SK-N-SH (cell line): ENCODE measurements around the gene ZSCAN5C. TPM values are rescaled to one million over a fixed set of nuclear protein-coding genes. Genes with fewer than 3 reads are reported as not detected.

ENCODE experiments used
- CTCF ChIA-PET: fragments of 300-600, 350-600 bp; formaldehyde crosslinking; extraction: SDS; loops from one replicate; lab custom pipeline; 2021; lab: Yijun Ruan, JAX
- POLR2A ChIA-PET: fragments of 350-600 bp; sonication (Branson Sonifier 250); formaldehyde crosslinking; extraction: SDS; loops from one replicate; lab custom pipeline; 2020; ENCODE audit warnings: antibody characterized with exemption, inconsistent platforms; lab: Yijun Ruan, JAX
- DNase-seq: peaks from one replicate; pipeline ENCODE4 v3.0.0; 2012
- H2AFZ ChIP-seq: fragments of 200-600 bp; sonication (generic); 2 replicates; pipeline ENCODE4 v1.8.1; 2016; ENCODE audit warnings: antibody characterized with exemption, mild to moderate bottlenecking, low read depth
- H3F3A ChIP-seq: fragments of 200-600 bp; sonication (generic); replicated peaks from 2 replicates; pipeline ENCODE3; 2016; ENCODE audit warnings: antibody characterized with exemption, mild to moderate bottlenecking; ENCODE audit not compliant: insufficient read depth
- H3K27ac ChIP-seq, 2 experiments: fragments of 200-500 bp in 1 of 2; fragments of 200-600 bp in 1 of 2; sonication (Bioruptor generic) in 1 of 2; sonication (generic), shearing (Covaris generic) in 1 of 2; 2 replicates each; pipeline versions ENCODE4 v1.5.1 to v1.6.1; 2014 to 2016; ENCODE audit warnings: low read depth in 2 of 2, inconsistent platforms in 1 of 2, low read length in 1 of 2, mild to moderate bottlenecking in 1 of 2, mixed read lengths in 1 of 2
- H3K27me3 ChIP-seq: fragments of 200-600 bp; sonication (generic), shearing (Covaris generic); 2 replicates; pipeline ENCODE4 v1.6.1; 2016; ENCODE audit warnings: mixed run types; ENCODE audit not compliant: insufficient read depth
- H3K36me3 ChIP-seq, 2 experiments: fragments of 200-500 bp in 1 of 2; fragments of 200-600 bp in 1 of 2; sonication (Bioruptor generic) in 1 of 2; sonication (generic) in 1 of 2; replicated peaks in 1 of 2; 2 replicates each; pipeline versions ENCODE3 to v1.5.1; 2014 to 2016; ENCODE audit warnings: low read length in 1 of 2, mild to moderate bottlenecking in 1 of 2; ENCODE audit not compliant: insufficient read depth in 2 of 2, control insufficient read depth in 1 of 2
- H3K4me1 ChIP-seq, 2 experiments: fragments of 200-500 bp in 1 of 2; fragments of 200-600 bp in 1 of 2; sonication (Bioruptor generic) in 1 of 2; sonication (generic), shearing (Covaris generic) in 1 of 2; 2 replicates each; pipeline versions ENCODE4 v1.5.1 to v1.6.1; 2014 to 2016; ENCODE audit warnings: low read depth in 1 of 2, low read length in 1 of 2, mixed run types in 1 of 2; ENCODE audit not compliant: insufficient read depth in 2 of 2, control insufficient read depth in 1 of 2
- H3K4me2 ChIP-seq: fragments of 200-600 bp; sonication (generic), shearing (Covaris generic); 2 replicates; pipeline ENCODE4 v1.6.1; 2017; ENCODE audit warnings: mixed run types
- H3K4me3 ChIP-seq, 2 experiments: fragments of 200-500 bp in 1 of 2; fragments of 200-600 bp in 1 of 2; sonication (Bioruptor generic) in 1 of 2; sonication (generic), shearing (Covaris generic) in 1 of 2; 2 replicates each; pipeline versions ENCODE4 v1.5.1 to v1.8.1; 2014 to 2016; ENCODE audit warnings: low read depth in 2 of 2, inconsistent platforms in 1 of 2, low read length in 1 of 2, mild to moderate bottlenecking in 1 of 2, mixed read lengths in 1 of 2, moderate library complexity in 1 of 2
- H3K79me2 ChIP-seq: fragments of 200-600 bp; sonication (generic); 2 replicates; pipeline ENCODE4 v1.8.1; 2017; ENCODE audit warnings: mild to moderate bottlenecking; ENCODE audit not compliant: insufficient read depth
- H3K9ac ChIP-seq: fragments of 200-600 bp; sonication (generic); 2 replicates; pipeline ENCODE4 v1.6.1; 2017; ENCODE audit warnings: mixed run types
- H3K9me2 ChIP-seq: fragments of 200-600 bp; sonication (generic); 2 replicates; pipeline ENCODE4 v1.6.1; 2017; ENCODE audit warnings: mixed run types
- H3K9me3 ChIP-seq: fragments of 200-600 bp; sonication (generic); 2 replicates; pipeline ENCODE4 v1.6.1; 2017; ENCODE audit warnings: mixed run types, mild to moderate bottlenecking, moderate library complexity
- H4K20me1 ChIP-seq: fragments of 200-600 bp; sonication (generic); 2 replicates; pipeline ENCODE4 v1.6.1; 2017; ENCODE audit warnings: mild to moderate bottlenecking, mixed run types; ENCODE audit not compliant: insufficient read depth
- CHD2 ChIP-seq: fragments of 150-350 bp; IDR thresholded peaks from 2 replicates; pipeline ENCODE4 v1.6.1; 2018; ENCODE audit warnings: low read length; ENCODE audit not compliant: partially characterized antibody
- ELF1 ChIP-seq: IDR thresholded peaks from 2 replicates; pipeline ENCODE4 v1.4.0; 2012
- FOSL2 ChIP-seq: IDR thresholded peaks from 2 replicates; pipeline ENCODE4 v1.4.0; 2012; ENCODE audit warnings: low read depth, mild to moderate bottlenecking, moderate library complexity, borderline replicate concordance
- GATA2 ChIP-seq: sonication (generic); formaldehyde crosslinking; IDR thresholded peaks from 2 replicates; pipeline ENCODE4 v1.5.0; 2020; ENCODE audit warnings: mild to moderate bottlenecking, missing genetic modification reagents
- IRF3 ChIP-seq: fragments of 150-350 bp; IDR thresholded peaks from 2 replicates; pipeline ENCODE4 v1.6.1; 2016; ENCODE audit warnings: mild to moderate bottlenecking, low read depth, low read length
- JUND ChIP-seq: IDR thresholded peaks from 2 replicates; pipeline ENCODE4 v1.4.0; 2012
- MAX ChIP-seq: IDR thresholded peaks from 2 replicates; pipeline ENCODE4 v1.4.0; 2012; ENCODE audit warnings: low read depth
- NRF1 ChIP-seq: IDR thresholded peaks from 2 replicates; pipeline ENCODE4 v1.6.1; 2012; ENCODE audit warnings: low read depth, mild to moderate bottlenecking, low read length
- POLR2AphosphoS5 ChIP-seq: IDR thresholded peaks from 2 replicates; pipeline ENCODE4 v1.6.1; 2012; ENCODE audit warnings: low read depth, low read length
- REST ChIP-seq: IDR thresholded peaks from 2 replicates; pipeline ENCODE4 v1.6.1; 2012; ENCODE audit warnings: mild to moderate bottlenecking, low read depth, low read length, moderate library complexity
- RXRA ChIP-seq: IDR thresholded peaks from 2 replicates; pipeline ENCODE4 v1.4.0; 2012; ENCODE audit warnings: low read depth, mild to moderate bottlenecking, borderline replicate concordance
- SIN3A ChIP-seq: IDR thresholded peaks from 2 replicates; pipeline ENCODE4 v1.6.1; 2012; ENCODE audit warnings: low read depth, mild to moderate bottlenecking, low read length, moderate library complexity, borderline replicate concordance
- SMC3 ChIP-seq: IDR thresholded peaks from 2 replicates; pipeline ENCODE4 v1.6.1; 2012; ENCODE audit warnings: low read depth, low read length, improper control_type of control experiment
- YY1 ChIP-seq: IDR thresholded peaks from 2 replicates; pipeline ENCODE4 v1.4.0; 2012; ENCODE audit warnings: low read depth, mild to moderate bottlenecking
- WGBS: methylation state at CpG from one replicate; pipeline ENCODE4 v1.1.6; 2017; ENCODE audit warnings: low lambda C conversion rate; 5-methylcytosine and 5-hydroxymethylcytosine counted together
- polyA plus RNA-seq, 3 experiments: library from polyadenylated mRNA; depleted of rRNA; stranded (reverse); fragments of >200 nt; gene quantifications; 2 replicates each; pipeline ENCODE4 v1.2.3, GENCODE V29; 2012

Gene ZSCAN5C
- polyA plus RNA-seq, 1 of the 3 experiments (the other 2 are of a cell fraction): not detected

- H3K36me3 ChIP-seq: peaks cover 0 to 9% of the 10 kb centered on the region in 2 experiments
- no peak overlapping the region for H2AFZ ChIP-seq
- no peaks in the 10 kb centered on the region for H3K4me1 ChIP-seq
- ChIA-PET POLR2A (no interaction called here), CTCF (interaction anchor here (0.6 to 2.7 kb wide), 5 partner anchors 83 to 95 kb away, joined by 3 to 12 read pairs (median 4); no protein-coding TSS in a partner anchor)
- H3K79me2 ChIP-seq: no peaks in the 10 kb centered on the region
- H3K4me3 ChIP-seq: no peak overlapping the region
- no peak for DNase-seq
- H3K27ac ChIP-seq: no peak overlapping the region
- H3K27me3 ChIP-seq: no peaks in the 10 kb centered on the region
- TF ChIP-seq POLR2AphosphoS5 (no peak), MAX (no peak)
- TF ChIP-seq, all 33 proteins: peak for 0
- Histone ChIP-seq H3K9me2 (no peaks in the 10 kb centered on the region), H3K9me3 (no peaks in the 10 kb centered on the region), H4K20me1 (no peaks in the 10 kb centered on the region), H3K4me2 (no peak overlapping the region), H3F3A (no peaks in the 10 kb centered on the region), H3K9ac (no peak overlapping the region)
- 100% methylated on average over 6 of the region's 11 CpGs for whole genome bisulfite sequencing
These were observed 40.5 kb upstream of the ZSCAN5C start for GRCh38 chr19:56161534-56161933.

- CTCF ChIA-PET: interaction anchor here (2.7 kb wide), 1 partner anchor 86 kb away, joined by 12 read pairs; no protein-coding TSS in a partner anchor
These were observed 39.8 kb upstream of the ZSCAN5C start for GRCh38 chr19:56162258-56162657.

More at GRCh38 chr19:56162258-56162657, 39.8 kb upstream of the ZSCAN5C start:
- Histone ChIP-seq H2AFZ (no peak overlapping the region), H3K9me2 (no peaks in the 10 kb centered on the region), H3K27ac (no peak overlapping the region), H3K79me2 (no peaks in the 10 kb centered on the region), H3K4me1 (no peaks in the 10 kb centered on the region), H3F3A (no peaks in the 10 kb centered on the region), H3K4me2 (no peak overlapping the region), H3K4me3 (no peak overlapping the region), H3K9me3 (no peaks in the 10 kb centered on the region), H3K27me3 (peaks cover under 1% of the 10 kb centered on the region; the same call in 1 of the 2 replicates), H3K36me3 (peaks cover 0 to 7% of the 10 kb centered on the region in 2 experiments), H3K9ac (no peak overlapping the region), H4K20me1 (no peaks in the 10 kb centered on the region)
- POLR2A ChIA-PET: no interaction called here
- DNase-seq: no peak
- no peak for TF ChIP-seq ELF1
- TF ChIP-seq POLR2AphosphoS5: no peak
- TF ChIP-seq SIN3A: no peak
- TF ChIP-seq RXRA: no peak
- TF ChIP-seq SMC3: no peak
- no peak for TF ChIP-seq FOSL2
- no peak for TF ChIP-seq JUND
- TF ChIP-seq IRF3: no peak
- TF ChIP-seq YY1: no peak
- no peak for TF ChIP-seq CHD2
- TF ChIP-seq REST: no peak
- no peak for TF ChIP-seq NRF1
- TF ChIP-seq MAX: no peak
- TF ChIP-seq GATA2: no peak
- WGBS: 61% methylated on average over 9 of the region's 9 CpGs
